ENCODE measurements around the gene SAMD10.

SAMD10 gene

GRCh38 chr20:63945031-63945658, 34.3 kb downstream of the SAMD10 start:
- no peak for DNase-seq (ENCODE audit: low read depth)
- H3K4me3 ChIP-seq (ENCODE audit: low read depth, low read length) = no peak overlapping the region

DNA sequence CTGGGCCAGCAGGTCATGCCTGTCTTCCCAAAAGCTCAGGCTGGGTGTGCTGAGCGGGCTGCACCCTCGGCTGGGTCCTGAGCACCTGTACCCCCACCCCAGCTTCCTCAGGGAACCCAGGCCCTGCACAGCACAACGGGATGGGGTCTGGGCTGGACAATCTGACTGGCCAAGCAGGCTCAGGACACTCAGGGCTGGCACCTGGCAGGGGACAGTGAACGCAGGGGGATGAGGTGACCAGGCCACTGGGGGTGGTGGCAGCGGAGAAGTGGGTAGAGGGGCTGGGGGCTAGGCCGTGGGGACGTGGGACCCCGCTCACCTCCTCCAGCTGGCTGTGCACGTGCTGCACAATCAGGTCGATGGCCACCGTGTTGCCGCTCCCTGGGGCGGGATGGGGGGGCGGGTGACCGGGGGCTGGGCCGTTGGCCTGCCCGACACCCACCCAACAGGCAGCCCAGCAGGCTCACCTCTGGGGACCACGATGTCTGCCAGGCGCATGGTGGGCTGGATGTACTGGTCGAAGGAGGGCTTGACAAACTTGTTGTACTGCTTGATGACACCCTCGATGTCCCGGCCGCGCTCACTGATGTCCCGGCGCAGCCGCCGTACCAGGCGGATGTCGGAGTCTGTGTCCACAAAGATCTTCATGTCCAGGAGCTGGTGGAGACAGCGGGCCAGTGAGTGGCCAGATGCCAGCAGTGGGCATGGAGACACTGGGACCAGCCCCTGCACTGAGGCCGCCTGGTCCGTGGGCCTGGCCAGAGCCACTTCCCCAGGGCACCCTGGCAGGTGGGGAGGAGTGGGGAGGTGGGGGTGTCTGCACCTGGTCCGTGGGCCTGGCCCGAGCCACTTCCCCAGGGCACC, 35.1 kb downstream of the SAMD10 start:
- H3K4me3 ChIP-seq (ENCODE audit: low read depth, low read length) = no peak overlapping the region
- DNase-seq (ENCODE audit: low read depth) = no peak

- DNase-seq (ENCODE audit: low read depth) = no peak
- no peak overlapping the region for H3K4me3 ChIP-seq (ENCODE audit: low read depth, low read length)
These were observed 35.7 kb downstream of the SAMD10 start for GRCh38 chr20:63943808-63944077.

- no peak overlapping the region for H3K4me3 ChIP-seq (ENCODE audit: low read depth, low read length)
- no peak for DNase-seq (ENCODE audit: low read depth)
These were observed 36.3 kb downstream of the SAMD10 start for GRCh38 chr20:63942969-63943807.

DNA sequence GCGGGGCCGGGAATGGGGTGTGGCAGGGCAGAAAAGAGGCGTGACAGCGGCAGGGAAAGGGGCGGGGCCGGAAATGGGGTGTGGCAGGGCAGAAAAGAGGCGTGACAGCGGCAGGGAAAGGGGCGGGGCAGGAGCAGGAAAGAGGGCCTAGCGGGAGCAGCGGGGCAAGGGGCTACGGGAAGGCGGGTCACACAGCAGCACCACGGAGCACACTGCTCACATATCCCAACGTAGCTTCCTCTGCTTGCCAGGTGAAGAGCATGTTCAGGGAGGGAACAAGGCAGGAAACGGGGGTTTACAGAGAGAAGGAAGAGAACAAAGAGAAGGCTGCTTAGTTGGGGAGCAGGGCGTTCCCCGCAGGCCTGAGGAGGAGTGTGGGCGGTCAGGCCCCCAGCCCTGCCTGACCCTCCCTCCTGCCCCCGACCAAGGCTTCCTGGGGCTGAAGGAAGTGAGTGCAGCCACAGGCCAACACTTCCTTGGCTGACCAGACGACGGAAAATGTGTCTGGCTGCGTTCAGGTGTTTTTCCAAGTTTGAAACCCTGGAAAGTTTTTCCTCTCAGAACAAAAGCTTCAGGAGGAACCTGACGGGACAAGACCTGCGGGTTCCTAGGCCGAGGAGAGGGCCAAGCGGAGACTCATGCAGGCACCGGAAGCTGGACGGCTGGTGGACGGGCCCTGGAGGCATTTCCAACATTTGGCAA, 37.0 kb downstream of the SAMD10 start:
- no peak for DNase-seq (ENCODE audit: low read depth)

GRCh38 chr20:63941282-63942081, 38.0 kb downstream of the SAMD10 start:
- no peak overlapping the region for H3K4me3 ChIP-seq (ENCODE audit: low read depth, low read length)
- no peak for DNase-seq (ENCODE audit: low read depth)

More for the DNA sequence above, 37.0 kb downstream of the SAMD10 start:
- H3K4me3 ChIP-seq (ENCODE audit: low read depth, low read length) = no peak overlapping the region

DNA sequence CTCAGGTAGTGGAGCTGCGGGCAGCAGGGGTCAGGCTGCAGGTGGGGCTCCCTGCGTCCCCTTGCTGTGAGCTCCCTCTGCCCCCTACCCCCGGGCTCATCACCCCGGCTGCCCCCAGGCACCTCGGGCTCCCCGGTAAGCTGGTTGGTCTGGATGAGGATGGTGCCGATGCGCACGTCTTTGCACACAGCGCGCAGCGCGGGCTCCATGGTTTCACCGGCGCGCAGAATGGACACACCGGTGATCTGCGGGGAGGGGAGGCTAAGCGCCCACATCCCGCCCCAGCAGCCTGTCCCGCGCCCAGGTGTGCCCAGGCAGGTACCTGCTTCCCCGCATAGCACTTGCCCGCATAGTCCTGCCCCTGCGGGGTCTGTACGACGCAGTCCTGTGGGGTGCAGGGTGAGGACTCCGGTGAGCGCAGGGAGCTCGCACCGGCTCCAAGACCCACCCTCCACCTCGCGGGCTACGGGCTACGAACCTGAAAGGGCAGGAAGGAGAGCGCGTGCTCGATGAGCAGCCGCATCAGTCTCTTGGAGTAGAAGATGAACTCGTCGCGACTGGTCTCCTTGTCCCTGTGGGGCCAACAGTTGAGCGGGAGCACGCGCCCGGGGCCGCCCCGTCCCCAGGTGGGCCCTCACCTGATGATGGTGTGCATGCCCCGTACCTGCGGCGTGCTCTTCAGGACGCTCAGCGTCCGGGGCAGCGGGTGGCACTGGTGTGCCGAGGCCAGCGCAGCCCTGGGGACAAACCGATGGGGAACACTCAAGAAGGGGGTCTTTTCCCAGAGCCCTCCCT, 38.8 kb downstream of the SAMD10 start:
- no peak overlapping the region for H3K4me3 ChIP-seq (ENCODE audit: low read depth, low read length)
- DNase-seq (ENCODE audit: low read depth) = no peak

DNA sequence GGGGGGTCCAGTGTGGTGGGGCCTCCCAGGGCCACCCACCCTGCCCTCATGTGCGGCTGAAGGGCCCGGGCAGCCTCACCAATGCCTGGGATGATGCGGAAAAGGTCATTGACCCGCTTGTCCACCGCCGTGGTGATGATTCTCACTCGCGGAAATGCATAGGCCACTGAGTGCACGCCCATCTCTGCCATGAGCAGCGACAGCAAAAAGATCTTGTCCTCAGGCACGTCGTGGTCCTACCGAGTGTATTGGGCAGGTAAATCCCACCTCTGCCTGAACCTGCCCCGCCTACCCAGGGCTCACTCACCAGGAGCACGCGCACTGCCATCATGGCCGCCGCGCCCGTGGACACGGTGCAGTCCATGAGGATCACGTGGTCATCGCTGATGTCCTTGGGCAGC, 39.4 kb downstream of the SAMD10 start:
- no peak for DNase-seq (ENCODE audit: low read depth)

GRCh38 chr20:63939061-63939935, 40.1 kb downstream of the SAMD10 start:
- H3K4me3 ChIP-seq (ENCODE audit: low read depth, low read length) = no peak overlapping the region
- no peak for DNase-seq (ENCODE audit: low read depth)

More for the DNA sequence above, 39.4 kb downstream of the SAMD10 start:
- no peak overlapping the region for H3K4me3 ChIP-seq (ENCODE audit: low read depth, low read length)

DNA sequence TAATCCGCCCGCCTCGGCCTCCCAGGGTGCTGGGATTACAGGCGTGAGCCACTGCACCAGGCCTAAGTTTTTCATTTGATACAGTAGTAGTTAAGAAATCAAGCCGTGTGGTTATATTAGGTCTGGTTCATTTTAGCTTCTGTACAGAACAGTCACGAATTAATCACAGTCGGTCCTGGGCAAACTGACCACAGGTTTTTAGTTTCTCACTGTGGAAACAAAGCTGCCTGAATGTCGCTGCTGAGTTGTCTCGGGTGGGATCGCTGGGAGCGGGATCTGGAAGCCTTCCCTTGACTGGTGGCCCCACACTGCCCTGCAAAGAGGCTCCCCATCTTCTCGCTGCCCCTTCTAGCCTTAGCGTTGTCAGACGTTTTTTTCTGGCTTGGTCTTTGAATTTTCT, 41.8 kb downstream of the SAMD10 start:
- no peak for DNase-seq (ENCODE audit: low read depth)
- H3K4me3 ChIP-seq (ENCODE audit: low read depth, low read length) = no peak overlapping the region

- DNase-seq (ENCODE audit: low read depth) = no peak
- no peak overlapping the region for H3K4me3 ChIP-seq (ENCODE audit: low read depth, low read length)
These were observed 44.0 kb downstream of the SAMD10 start for GRCh38 chr20:63935447-63935846.

DNA sequence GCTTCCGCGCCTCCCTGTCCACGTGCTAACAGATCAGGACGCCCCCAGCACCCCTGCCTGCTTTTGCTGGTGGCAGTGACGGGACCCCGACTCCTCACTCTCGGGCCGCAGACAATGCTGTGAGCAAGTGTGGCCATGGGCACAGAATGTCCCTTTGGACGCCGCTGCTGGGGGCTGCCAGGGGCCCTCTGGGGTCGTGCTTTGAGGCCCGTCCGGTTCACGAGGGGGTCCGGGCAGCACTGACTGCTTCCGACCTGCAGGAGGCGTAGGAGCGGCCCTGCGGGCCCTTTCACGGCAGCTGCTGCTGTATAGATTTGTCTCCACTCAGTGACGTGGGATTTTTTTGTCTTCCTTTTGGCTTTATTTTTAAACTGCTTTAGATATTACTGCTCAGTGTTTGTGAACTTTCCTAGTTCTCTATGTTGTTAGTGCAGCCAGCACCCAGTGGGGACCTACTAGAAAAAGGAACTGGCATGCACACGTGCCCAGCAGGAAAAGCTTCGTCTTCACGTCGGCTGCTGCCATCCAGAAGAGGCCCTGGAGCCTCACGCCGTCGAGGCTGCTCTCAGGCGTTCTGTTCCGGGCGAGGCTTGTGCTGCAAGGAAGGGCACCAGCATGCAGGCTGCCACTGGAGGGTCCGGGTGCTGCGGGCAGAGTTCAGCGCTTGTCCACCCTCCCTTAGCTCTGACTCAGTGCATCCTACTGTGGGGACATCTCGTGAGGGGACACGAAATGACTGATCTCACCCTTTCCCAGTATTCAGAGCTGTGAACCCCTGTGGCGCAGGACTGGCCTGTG, 45.0 kb downstream of the SAMD10 start:
- no peak overlapping the region for H3K4me3 ChIP-seq (ENCODE audit: low read depth, low read length)
- no peak for DNase-seq (ENCODE audit: low read depth)

DNA sequence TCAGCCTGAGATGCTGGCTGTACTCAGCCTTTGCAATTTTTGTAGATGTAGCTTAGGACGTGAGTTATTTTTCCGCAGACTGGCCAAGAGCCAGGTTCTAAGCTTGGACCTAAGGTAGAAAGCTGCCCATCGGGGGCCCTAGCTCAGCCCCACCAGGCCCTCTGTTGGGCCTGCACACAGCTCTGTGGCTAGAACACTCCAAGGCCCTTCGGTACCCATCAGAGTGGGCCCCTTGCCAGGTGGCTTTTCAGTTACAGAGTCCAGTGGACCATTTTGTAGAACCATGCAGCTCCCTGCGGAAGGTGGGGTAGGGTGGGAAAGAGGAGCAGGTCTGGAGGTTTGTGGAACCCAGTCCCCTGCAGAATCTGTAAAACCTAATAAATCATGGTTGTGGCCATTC, 45.8 kb downstream of the SAMD10 start:
- DNase-seq (ENCODE audit: low read depth) = no peak
- H3K4me3 ChIP-seq (ENCODE audit: low read depth, low read length) = no peak overlapping the region

DNA sequence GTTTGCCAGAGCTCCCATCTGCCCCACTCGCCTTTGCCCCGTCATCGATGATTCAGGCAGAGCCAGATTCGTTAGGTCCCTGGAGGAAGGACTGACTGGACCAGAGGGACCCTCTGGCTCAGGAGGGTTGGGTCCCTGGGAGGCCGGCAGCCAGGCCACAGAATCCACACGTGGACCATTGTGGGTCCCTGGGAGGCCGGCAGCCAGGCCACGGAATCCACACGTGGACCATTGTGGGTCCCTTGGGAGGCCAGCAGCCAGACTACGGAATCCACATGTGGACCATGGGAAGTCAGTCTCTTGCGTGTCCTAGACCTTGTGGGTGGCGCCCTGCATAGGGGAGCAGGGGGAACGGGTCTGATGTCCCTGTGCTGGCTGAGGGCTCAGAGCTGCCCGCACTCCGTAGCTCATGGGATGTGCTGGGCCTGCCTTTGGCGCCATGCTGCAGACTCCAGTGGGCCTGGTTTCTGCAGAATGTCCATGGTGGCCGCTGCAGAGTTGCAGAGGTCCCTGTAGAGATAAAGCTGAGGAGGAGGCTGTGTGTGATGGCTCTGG, 46.8 kb downstream of the SAMD10 start:
- DNase-seq (ENCODE audit: low read depth) = no peak
- no peak overlapping the region for H3K4me3 ChIP-seq (ENCODE audit: low read depth, low read length)

- no peak overlapping the region for H3K4me3 ChIP-seq (ENCODE audit: low read depth, low read length)
- DNase-seq (ENCODE audit: low read depth) = no peak
These were observed 47.7 kb downstream of the SAMD10 start for GRCh38 chr20:63931735-63932134.

DNA sequence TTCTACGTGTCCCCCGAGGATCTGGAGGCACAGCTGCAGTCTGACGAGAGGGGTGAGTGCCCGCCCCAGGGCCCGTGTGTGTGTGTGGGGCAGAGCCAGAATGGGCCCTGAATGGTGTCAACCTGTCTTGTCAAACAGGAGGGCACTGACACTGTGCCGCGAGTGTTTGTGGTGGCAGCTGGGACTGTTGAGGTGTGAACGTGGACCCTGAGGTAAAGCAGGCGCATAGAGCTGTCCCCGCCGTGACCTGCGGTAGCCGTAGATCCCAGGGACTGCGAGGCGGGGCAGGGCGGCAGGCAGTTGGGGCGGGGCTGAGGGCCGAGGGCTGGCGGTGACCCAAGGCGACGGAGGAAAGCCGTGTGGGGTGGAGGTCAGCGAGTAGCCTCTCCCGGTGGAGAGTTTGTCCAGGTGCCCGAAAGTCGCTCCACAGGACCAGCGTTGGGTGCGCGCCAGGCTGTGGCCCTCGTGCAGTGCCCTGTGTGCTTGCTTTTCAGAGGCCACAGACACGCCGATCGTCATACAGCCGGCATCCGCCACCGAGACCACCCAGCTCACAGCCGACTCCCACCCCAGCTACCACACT, 48.4 kb downstream of the SAMD10 start:
- no peak overlapping the region for H3K4me3 ChIP-seq (ENCODE audit: low read depth, low read length)

More for the DNA sequence above, 48.4 kb downstream of the SAMD10 start:
- no peak for DNase-seq (ENCODE audit: low read depth)
